Activated CD4-positive, alpha-beta T cell treated with anti-CD3 and anti-CD28 coated beads, Interleukin-2, amount 10 ng/mL, durations not matched to agents 24 days and 14 days (primary cell): Measurements from ENCODE around the gene C1QL1. TPM values are rescaled to one million over a fixed set of nuclear protein-coding genes. Genes with fewer than 3 reads are reported as not detected.

Source experiments
- DNase-seq: peaks from one replicate; pipeline ENCODE4 v3.0.0; 2022
- H3K27ac Mint-ChIP-seq: one replicate; pipeline ENCODE4 v1.8.0; 2022; ENCODE audit warnings: mild to moderate bottlenecking, mixed read lengths
- H3K27me3 Mint-ChIP-seq: one replicate; pipeline ENCODE4 v1.8.0; 2022; ENCODE audit warnings: mixed read lengths
- H3K36me3 Mint-ChIP-seq: one replicate; pipeline ENCODE4 v1.8.0; 2022; ENCODE audit warnings: low read depth, mild to moderate bottlenecking, mixed read lengths
- H3K4me1 Mint-ChIP-seq: one replicate; pipeline ENCODE4 v1.8.0; 2021; ENCODE audit warnings: mixed read lengths
- H3K4me3 Mint-ChIP-seq: one replicate; pipeline ENCODE4 v1.8.0; 2022; ENCODE audit warnings: mild to moderate bottlenecking, moderate library complexity, mixed read lengths
- H3K9me3 Mint-ChIP-seq: one replicate; pipeline ENCODE4 v1.8.0; 2021; ENCODE audit warnings: mixed read lengths
- intact Hi-C: fragments of 100-400 bp; cut with micrococcal nuclease; formaldehyde crosslinking; loops from one replicate; pipeline ENCODE4 v1.15.1; 2023
- total RNA-seq: library from RNA; stranded (reverse); gene quantifications from 2 replicates; pipeline ENCODE4 v1.2.3, GENCODE V29; 2022

C1QL1 gene
- total RNA-seq, 1 donor from 2014 or later = 0.42 TPM

DNA sequence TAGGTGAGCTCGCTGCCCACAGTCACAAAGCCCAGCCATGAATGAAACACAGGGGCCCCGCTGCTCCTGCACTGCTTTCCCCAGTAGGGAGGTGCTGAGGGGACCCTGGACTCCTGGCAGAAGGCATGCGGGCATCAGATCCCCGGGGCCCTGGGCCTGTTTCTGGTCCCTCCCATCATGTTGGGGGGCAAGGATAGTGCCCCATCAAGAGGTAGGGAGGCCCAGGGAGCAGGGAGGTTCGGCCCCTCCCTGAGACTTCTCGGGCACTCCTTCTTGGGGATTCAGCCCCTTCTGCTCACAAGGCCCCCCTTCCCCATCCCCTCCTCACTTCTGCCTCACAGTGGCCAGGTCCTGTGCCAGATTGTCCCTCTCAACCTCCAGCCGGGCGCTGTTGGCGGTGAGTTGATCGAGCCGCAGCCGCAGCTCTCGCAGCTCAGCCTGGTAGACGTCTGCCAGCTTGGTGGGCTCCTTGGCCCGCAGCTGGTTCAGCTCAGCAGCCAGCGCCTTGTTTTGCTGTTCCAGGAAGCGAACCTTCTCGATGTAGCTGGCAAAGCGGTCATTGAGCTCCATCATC, 53.3 kb downstream of the C1QL1 start:
- H3K4me1 Mint-ChIP-seq = peaks cover 9% of the 10 kb centered on the region
- H3K27me3 Mint-ChIP-seq = peaks cover 36% of the 10 kb centered on the region
- no peak overlapping the region for H3K4me3 Mint-ChIP-seq
- intact Hi-C loops = no loop called here
- H3K9me3 Mint-ChIP-seq = no peaks in the 10 kb centered on the region
- no peak for DNase-seq
- no peaks in the 10 kb centered on the region for H3K36me3 Mint-ChIP-seq
- no peak overlapping the region for H3K27ac Mint-ChIP-seq

- peaks cover 9% of the 10 kb centered on the region for H3K4me1 Mint-ChIP-seq
- no peak for DNase-seq
- intact Hi-C loops = no loop called here
- H3K36me3 Mint-ChIP-seq = no peaks in the 10 kb centered on the region
- H3K4me3 Mint-ChIP-seq = no peak overlapping the region
- H3K9me3 Mint-ChIP-seq = no peaks in the 10 kb centered on the region
- peaks cover 33% of the 10 kb centered on the region for H3K27me3 Mint-ChIP-seq
- H3K27ac Mint-ChIP-seq = no peak overlapping the region
These were observed 54.0 kb downstream of the C1QL1 start for GRCh38 chr17:44914148-44914547.

- no peak overlapping the region for H3K4me3 Mint-ChIP-seq
- H3K27ac Mint-ChIP-seq = no peak overlapping the region
- H3K36me3 Mint-ChIP-seq = no peaks in the 10 kb centered on the region
- no peak for DNase-seq
- peaks cover 9% of the 10 kb centered on the region for H3K4me1 Mint-ChIP-seq
- peaks cover 33% of the 10 kb centered on the region for H3K27me3 Mint-ChIP-seq
- intact Hi-C loops = no loop called here
- H3K9me3 Mint-ChIP-seq = no peaks in the 10 kb centered on the region
These were observed 54.4 kb downstream of the C1QL1 start for GRCh38 chr17:44913676-44914075.

DNA sequence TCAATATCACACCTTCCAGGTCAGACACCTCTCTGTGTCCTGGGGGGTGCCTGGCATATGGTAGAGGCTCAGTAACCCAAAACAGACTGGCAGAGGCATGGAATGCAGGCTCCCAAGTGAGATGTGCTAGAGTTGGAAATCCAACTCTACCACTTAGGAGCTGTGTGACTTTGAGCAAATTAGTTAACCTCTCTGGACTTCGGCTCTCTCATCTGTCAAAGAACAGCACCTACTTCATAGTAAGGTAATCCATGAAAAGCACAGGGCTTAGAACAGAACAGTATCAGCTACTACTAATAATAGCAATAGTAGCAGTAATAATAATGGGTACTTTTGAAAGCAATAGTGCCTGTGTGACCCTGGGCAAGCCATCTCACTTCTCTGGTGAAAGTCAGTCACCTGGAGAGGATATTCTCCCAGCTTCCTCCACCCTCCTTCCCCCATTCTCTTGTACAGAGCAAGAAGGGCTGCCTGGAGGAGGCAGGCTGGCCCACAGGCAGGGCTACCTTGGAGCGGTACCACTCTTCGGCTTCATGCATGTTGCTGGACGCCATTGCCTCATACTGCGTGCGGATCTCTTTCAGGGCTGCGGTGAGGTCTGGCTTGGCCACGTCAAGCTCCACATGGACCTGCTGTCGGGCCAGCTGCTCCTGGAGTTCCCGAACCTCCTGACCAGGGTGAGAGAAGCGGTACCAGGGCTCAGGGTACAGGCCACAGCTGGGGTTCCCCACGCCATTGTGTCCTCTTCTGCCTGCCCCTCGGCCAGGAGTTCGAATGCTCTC, 55.1 kb downstream of the C1QL1 start:
- Mint-ChIP-seq H3K36me3 (no peaks in the 10 kb centered on the region), H3K4me1 (peaks cover 9% of the 10 kb centered on the region), H3K9me3 (no peaks in the 10 kb centered on the region), H3K4me3 (peak overlapping the region; percentile 45), H3K27ac (no peak overlapping the region), H3K27me3 (peaks cover 28% of the 10 kb centered on the region)
- DNase-seq = no peak
- intact Hi-C loops = no loop called here

DNA sequence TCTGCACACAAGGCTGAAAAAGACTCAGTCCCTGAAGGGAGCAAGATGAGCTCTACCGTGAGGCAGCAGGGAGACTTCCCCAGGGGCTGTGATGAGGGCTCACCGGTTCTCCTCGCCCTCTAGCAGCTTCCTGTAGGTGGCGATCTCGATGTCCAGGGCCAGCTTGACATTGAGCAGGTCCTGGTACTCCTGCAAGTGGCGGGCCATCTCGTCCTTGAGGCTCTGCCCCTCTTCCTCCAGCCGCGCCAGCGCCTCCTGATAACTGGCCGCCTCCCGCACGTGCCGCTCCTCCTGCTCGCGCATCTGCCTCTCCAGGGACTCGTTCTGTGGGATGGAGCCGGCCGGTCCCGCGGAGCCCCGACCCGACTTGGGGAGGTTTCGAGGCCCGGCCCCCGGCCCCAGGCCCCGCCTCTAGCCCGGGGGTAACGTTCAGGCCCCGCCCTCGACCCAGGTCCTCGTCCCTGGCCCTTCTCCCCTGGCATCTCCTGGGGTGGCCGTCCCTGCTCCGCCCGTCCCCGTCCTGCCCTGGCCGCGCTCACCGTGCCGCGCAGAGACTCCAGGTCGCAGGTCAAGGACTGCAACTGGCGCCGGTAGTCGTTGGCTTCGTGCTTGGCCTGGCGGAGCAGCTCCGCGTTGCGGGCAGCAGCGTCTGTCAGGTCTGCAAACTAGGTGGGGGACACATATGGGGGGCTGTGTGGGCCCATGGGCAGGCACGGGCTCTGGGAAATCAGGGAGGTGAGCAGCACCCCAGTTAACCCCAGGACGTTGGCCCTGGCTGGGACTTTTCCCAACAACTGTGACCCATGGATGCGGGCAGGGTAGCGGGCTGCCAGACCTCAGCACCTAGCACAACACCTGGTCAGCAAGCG, 56.7 kb downstream of the C1QL1 start:
- intact Hi-C loops = no loop called here
- H3K27me3 Mint-ChIP-seq = peaks cover 28% of the 10 kb centered on the region
- H3K36me3 Mint-ChIP-seq = no peaks in the 10 kb centered on the region
- peak overlapping the region; percentile 72 for H3K4me3 Mint-ChIP-seq
- peak; percentile 86 for DNase-seq
- peaks cover 9% of the 10 kb centered on the region for H3K4me1 Mint-ChIP-seq
- H3K27ac Mint-ChIP-seq = no peak overlapping the region
- H3K9me3 Mint-ChIP-seq = no peaks in the 10 kb centered on the region

DNA sequence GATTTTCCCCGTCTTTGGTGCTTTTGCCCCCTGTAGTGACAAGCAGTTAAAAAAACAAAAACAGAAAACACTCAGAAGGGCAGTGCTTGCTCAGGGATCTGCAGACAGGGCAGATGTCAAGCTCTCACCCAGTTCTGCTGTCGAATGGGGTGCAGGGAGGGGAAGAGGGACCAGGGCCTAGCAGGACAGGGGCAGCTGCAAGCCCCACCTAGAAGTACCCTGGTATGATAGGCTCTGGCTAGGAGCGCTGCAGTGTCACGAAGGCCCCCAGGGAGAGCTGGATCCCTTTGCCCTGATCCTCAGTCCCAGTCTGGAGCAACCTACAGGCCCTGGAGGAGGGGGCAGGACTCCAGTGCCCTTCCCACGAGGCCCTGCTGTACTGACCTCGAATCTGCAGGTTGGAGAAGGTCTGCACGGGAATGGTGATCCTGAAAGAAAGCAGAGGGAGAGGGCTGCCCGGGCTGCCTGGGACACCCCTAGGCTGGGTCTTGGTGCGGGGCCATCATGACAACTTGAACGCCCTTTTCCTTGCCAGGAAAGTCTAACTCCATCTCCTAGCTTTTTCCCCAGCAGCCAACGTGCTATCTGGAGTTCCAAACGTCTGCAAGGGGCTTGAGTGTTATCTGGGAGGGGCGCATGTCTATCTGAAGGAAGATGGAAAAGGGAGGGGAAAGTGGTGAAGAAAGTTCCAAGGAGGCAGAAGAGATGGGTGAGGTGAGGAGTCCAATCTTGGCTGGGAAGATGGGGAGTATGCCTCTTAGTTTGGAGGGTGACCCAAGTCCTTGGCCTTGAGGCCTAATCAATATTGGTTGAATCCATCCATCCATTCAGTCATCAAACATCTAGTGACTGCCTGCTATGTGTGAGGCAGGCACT, 57.6 kb downstream of the C1QL1 start:
- intact Hi-C loops = no loop called here
- H3K4me1 Mint-ChIP-seq = peaks cover 9% of the 10 kb centered on the region
- no peak for DNase-seq
- no peaks in the 10 kb centered on the region for H3K36me3 Mint-ChIP-seq
- H3K9me3 Mint-ChIP-seq = no peaks in the 10 kb centered on the region
- no peak overlapping the region for H3K27ac Mint-ChIP-seq
- peak overlapping the region; percentile 72 for H3K4me3 Mint-ChIP-seq
- peaks cover 28% of the 10 kb centered on the region for H3K27me3 Mint-ChIP-seq

Other genes with a start within 250 kb of the C1QL1 start
- gene ADAM11, start 209.3 kb downstream of the C1QL1 start, total RNA-seq = 0.12 TPM in 2 replicates
- 6.1 and 7.5 TPM in 2 replicates for gene GJC1, start 138.0 kb downstream of the C1QL1 start, total RNA-seq
- not detected in 2 replicates for gene HIGD1B, start 120.4 kb downstream of the C1QL1 start, total RNA-seq
- 244 and 262 TPM in 2 replicates for gene EFTUD2, start 68.9 kb downstream of the C1QL1 start, total RNA-seq
- not detected in 2 replicates for gene GFAP, start 52.8 kb downstream of the C1QL1 start, total RNA-seq
- gene KIF18B, start 20.5 kb downstream of the C1QL1 start, total RNA-seq = 42.1 and 42.7 TPM in 2 replicates
- 24.6 and 25.4 TPM in 2 replicates for gene DCAKD, start 83.3 kb upstream of the C1QL1 start, total RNA-seq
- gene NMT1, start 93.0 kb upstream of the C1QL1 start, total RNA-seq = 176 and 182 TPM in 2 replicates
- gene PLCD3, start 164.2 kb upstream of the C1QL1 start, total RNA-seq = 4.9 and 5.8 TPM in 2 replicates
- gene ACBD4, start 167.4 kb upstream of the C1QL1 start, total RNA-seq = 13.5 and 14.7 TPM in 2 replicates
- gene HEXIM1, start 180.2 kb upstream of the C1QL1 start, total RNA-seq = 47.3 and 48.0 TPM in 2 replicates
- gene HEXIM2, start 193.6 kb upstream of the C1QL1 start, total RNA-seq = 6.7 and 7.0 TPM in 2 replicates